ENCODE results near the gene RPN2. TPM values are rescaled to one million over a fixed set of nuclear protein-coding genes. Genes with fewer than 3 reads are reported as not detected.

The RPN2 gene
- total RNA-seq, 4 donors from 2014 or later, result 86.7 to 114 (median 110) TPM

GRCh38 chr20:37288091-37288490 is 109.0 kb downstream of the RPN2 start:
- no peak overlapping the region for H3K4me3 ChIP-seq
- peaks cover 4 to 29% (median 9%) of the 10 kb centered on the region in 3 donors for H3K4me1 ChIP-seq
- TF ChIP-seq EP300 (IDR thresholded peaks at IDR 0.05) (no peak), POLR2A (IDR thresholded peaks at IDR 0.05) (no peak), POLR2AphosphoS5 (IDR thresholded peaks at IDR 0.05) (no peak)
- H3K27ac ChIP-seq, result no peak overlapping the region
- H3K27me3 ChIP-seq, result no peaks in the 10 kb centered on the region
- whole genome bisulfite sequencing, 2 donors (ENCODE audit: low coverage in 1 of 2), result 80 to 96% methylated on average over 3 to 4 of the region's 4 CpGs
- H3K36me3 ChIP-seq, result peaks cover 0 to 11% of the 10 kb centered on the region in 2 donors
- no peaks in the 10 kb centered on the region for H3K9me3 ChIP-seq
- no peak for ATAC-seq

DNA sequence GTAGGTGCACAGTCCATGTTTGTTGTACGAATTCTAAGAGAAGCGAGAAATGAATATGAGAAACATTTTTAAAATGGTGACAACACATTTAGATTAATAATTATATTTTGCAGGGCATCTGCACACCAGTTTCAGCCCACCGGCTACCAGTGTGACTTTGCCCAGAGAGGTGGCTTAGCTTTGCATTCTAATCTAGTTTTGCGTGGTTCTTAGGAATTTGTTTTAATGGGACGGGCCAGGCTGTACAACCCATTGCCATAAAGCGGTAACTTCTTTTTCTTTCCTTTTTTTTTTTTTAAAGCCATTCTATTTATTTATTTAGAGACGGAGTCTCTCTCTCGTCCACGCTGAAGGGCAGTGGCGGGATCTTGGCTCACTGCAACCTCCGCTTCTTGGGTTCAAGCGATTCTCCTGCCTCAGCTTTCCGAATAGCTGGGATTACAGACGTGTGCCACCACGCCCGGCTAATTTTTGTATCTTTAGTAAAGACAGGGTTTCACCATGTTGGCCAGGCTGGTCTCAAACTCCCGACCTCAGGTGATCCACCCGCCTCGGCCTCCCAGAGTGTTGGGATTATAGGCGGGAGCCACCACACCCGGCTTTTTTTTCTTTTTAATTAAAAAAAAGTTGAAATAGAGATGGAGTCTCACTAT is 111.2 kb downstream of the RPN2 start:
- Histone ChIP-seq H3K36me3 (peaks cover 0 to 15% of the 10 kb centered on the region in 2 donors), H3K27me3 (no peaks in the 10 kb centered on the region), H3K4me1 (peaks cover 8 to 45% (median 18%) of the 10 kb centered on the region in 3 donors), H3K9me3 (no peaks in the 10 kb centered on the region), H3K4me3 (peak overlapping the region; percentile 92 to 93), H3K27ac (peak overlapping the region; percentile 91 to 97 (median 94))
- no peak for TF ChIP-seq CTCF (IDR thresholded peaks at IDR 0.05)
- TF ChIP-seq EP300 (IDR thresholded peaks at IDR 0.05), result no peak
- no peak for TF ChIP-seq POLR2A (IDR thresholded peaks at IDR 0.05)
- no peak for TF ChIP-seq POLR2AphosphoS5 (IDR thresholded peaks at IDR 0.05)
- 16 to 56% methylated on average over 6 to 20 of the region's 21 CpGs for WGBS, 2 donors (ENCODE audit: low coverage in 1 of 2)
- ATAC-seq, result no peak

Other genes starting within 250 kb of the RPN2 start
- 100 to 1,000 TPM; 348 to 854 (median 449) TPM for gene SAMHD1, start 227.6 kb upstream of the RPN2 start, total RNA-seq
- 1 to 10 TPM; 4.4 to 9.0 (median 6.4) TPM for gene RBL1, start 83.3 kb upstream of the RPN2 start, total RNA-seq
- gene MROH8, start 218 bp downstream of the RPN2 start, total RNA-seq, result 1 to 10 TPM; 1.6 to 6.2 (median 3.2) TPM
- not detected for gene GHRH, start 82.5 kb downstream of the RPN2 start, total RNA-seq
- gene MANBAL, start 110.3 kb downstream of the RPN2 start, total RNA-seq, result 10 to 100 TPM; 28.2 to 53.0 (median 44.6) TPM
- 10 to 100 TPM; 30.6 to 54.7 (median 45.0) TPM for gene SRC, start 166.8 kb downstream of the RPN2 start, total RNA-seq

Measured in gastroesophageal sphincter (tissue), 4 donors.